HK-2 (cell line): ENCODE results near the gene C19orf47.

ENCODE experiments used
- DNase-seq: peaks from one replicate; pipeline ENCODE4 v3.0.0-alpha.2; 2018; ENCODE audit not compliant: unreplicated experiment

Gene C19orf47

GRCh38 chr19:40282209-40282580, 66.0 kb downstream of the C19orf47 start:
- no peak for DNase-seq

GRCh38 chr19:40281381-40282208, 66.6 kb downstream of the C19orf47 start:
- no peak for DNase-seq

- DNase-seq, result no peak
Measured at GRCh38 chr19:40280608-40281221, 67.5 kb downstream of the C19orf47 start.

GRCh38 chr19:40279761-40280607, 68.2 kb downstream of the C19orf47 start:
- no peak for DNase-seq

GRCh38 chr19:40279120-40279551, 69.1 kb downstream of the C19orf47 start:
- DNase-seq, result no peak

- DNase-seq, result no peak
Measured at GRCh38 chr19:40278361-40279035, 69.7 kb downstream of the C19orf47 start.

GRCh38 chr19:40277356-40278059, 70.7 kb downstream of the C19orf47 start:
- no peak for DNase-seq

- no peak for DNase-seq
Measured at GRCh38 chr19:40274585-40275544, 73.3 kb downstream of the C19orf47 start.

- no peak for DNase-seq
Measured at GRCh38 chr19:40273469-40274360, 74.5 kb downstream of the C19orf47 start.

- no peak for DNase-seq
Measured at GRCh38 chr19:40272261-40272660, 75.9 kb downstream of the C19orf47 start.

GRCh38 chr19:40271706-40272105, 76.5 kb downstream of the C19orf47 start:
- DNase-seq, result no peak

GRCh38 chr19:40270362-40271089, 77.7 kb downstream of the C19orf47 start:
- DNase-seq, result no peak
